Left ventricle myocardium inferior (tissue), 1 donor: Measurements from ENCODE around the gene KLHL12. TPM values are rescaled to one million over a fixed set of nuclear protein-coding genes. Genes with fewer than 3 reads are reported as not detected.

ENCODE experiments used
- DNase-seq: peaks from one replicate; pipeline ENCODE4 v3.0.0-alpha.2; 2020
- H3K27ac ChIP-seq: fragments of 200-600 bp; replicated peaks from 2 replicates; pipeline ENCODE4 v1.8.0; 2021
- H3K27me3 ChIP-seq: fragments of 200-600 bp; 2 replicates; pipeline ENCODE4 v1.8.0; 2021; ENCODE audit warnings: low read depth
- H3K36me3 ChIP-seq: fragments of 200-600 bp; 2 replicates; pipeline ENCODE4 v1.8.0; 2021
- H3K4me1 ChIP-seq: fragments of 200-600 bp; 2 replicates; pipeline ENCODE4 v1.8.0; 2021
- H3K4me3 ChIP-seq: fragments of 200-600 bp; 2 replicates; pipeline ENCODE4 v1.8.0; 2021; ENCODE audit warnings: mild to moderate bottlenecking, moderate library complexity
- H3K9me3 ChIP-seq: fragments of 200-600 bp; replicated peaks from 2 replicates; pipeline ENCODE4 v1.8.0; 2021
- CTCF ChIP-seq: fragments of 200-600 bp; IDR thresholded peaks from 2 replicates; pipeline ENCODE4 v1.8.0; 2021; ENCODE audit warnings: antibody characterized with exemption, mild to moderate bottlenecking, borderline replicate concordance
- intact Hi-C: fragments of 100-400 bp; cut with micrococcal nuclease; formaldehyde crosslinking; loops from one replicate; pipeline ENCODE4 v1.11.0; 2022
- total RNA-seq: library from RNA; stranded (reverse); fragmentation: NEBNext Ultra II Directional; extraction: Animal tissue kit (Norgen Biotek cat#: 25700); gene quantifications from one replicate; pipeline ENCODE4 v1.2.1, GENCODE V29; 2021
- donor health status: DM: no; HTN: yes; CAD: no; lungs with severe emphysema.

Gene KLHL12
- total RNA-seq, 1 donor from 2014 or later: 22.7 TPM

GRCh38 chr1:202945483-202945882 lies 18.4 kb upstream of the KLHL12 start:
- TF ChIP-seq CTCF: no peak
- intact Hi-C loops: no loop called here

GRCh38 chr1:202944438-202944921 lies 17.4 kb upstream of the KLHL12 start:
- intact Hi-C loops: no loop called here
- Histone ChIP-seq H3K27ac (no peak overlapping the region), H3K36me3 (peaks cover 98% of the 10 kb centered on the region), H3K27me3 (no peaks in the 10 kb centered on the region), H3K9me3 (no peaks in the 10 kb centered on the region), H3K4me3 (no peak overlapping the region), H3K4me1 (no peaks in the 10 kb centered on the region)
- no peak for DNase-seq
- TF ChIP-seq CTCF: no peak

More at GRCh38 chr1:202945483-202945882, 18.4 kb upstream of the KLHL12 start:
- Histone ChIP-seq H3K36me3 (peaks cover 99% of the 10 kb centered on the region), H3K9me3 (no peaks in the 10 kb centered on the region), H3K27me3 (no peaks in the 10 kb centered on the region), H3K27ac (no peak overlapping the region), H3K4me1 (no peaks in the 10 kb centered on the region), H3K4me3 (no peak overlapping the region)
- no peak for DNase-seq

- Histone ChIP-seq H3K4me3 (no peak overlapping the region), H3K4me1 (no peaks in the 10 kb centered on the region), H3K27ac (no peak overlapping the region), H3K36me3 (peaks cover 77% of the 10 kb centered on the region), H3K27me3 (no peaks in the 10 kb centered on the region), H3K9me3 (no peaks in the 10 kb centered on the region)
- no peak for DNase-seq
- TF ChIP-seq CTCF: no peak
- intact Hi-C loops: no loop called here
These were observed 15.4 kb upstream of the KLHL12 start for GRCh38 chr1:202942426-202942825.

- no peaks in the 10 kb centered on the region for H3K4me1 ChIP-seq
- peaks cover 67% of the 10 kb centered on the region for H3K36me3 ChIP-seq
- DNase-seq: no peak
- H3K27me3 ChIP-seq: no peaks in the 10 kb centered on the region
- H3K4me3 ChIP-seq: no peak overlapping the region
- H3K27ac ChIP-seq: no peak overlapping the region
- no peaks in the 10 kb centered on the region for H3K9me3 ChIP-seq
- TF ChIP-seq CTCF: no peak
- intact Hi-C loops: no loop called here
These were observed 14.3 kb upstream of the KLHL12 start for GRCh38 chr1:202941372-202941771.

- Histone ChIP-seq H3K4me1 (no peaks in the 10 kb centered on the region), H3K4me3 (no peak overlapping the region), H3K27ac (no peak overlapping the region), H3K27me3 (no peaks in the 10 kb centered on the region), H3K9me3 (no peaks in the 10 kb centered on the region), H3K36me3 (peaks cover 59% of the 10 kb centered on the region)
- no peak for DNase-seq
- no peak for TF ChIP-seq CTCF
- intact Hi-C loops: no loop called here
These were observed 13.5 kb upstream of the KLHL12 start for GRCh38 chr1:202940561-202940960.
